ENCODE measurements around the gene ZNF532.

Gene ZNF532

GRCh38 chr18:58843688-58844035, 21.0 kb upstream of the ZNF532 start:
- DNase-seq (ENCODE audit: extremely low read depth, low read depth) = no peak
- no peak for TF ChIP-seq CTCF (IDR thresholded peaks at IDR 0.05; ENCODE audit: low read depth, low read length)

GRCh38 chr18:58844871-58845270, 19.8 kb upstream of the ZNF532 start:
- DNase-seq (ENCODE audit: extremely low read depth, low read depth) = no peak
- no peak for TF ChIP-seq CTCF (IDR thresholded peaks at IDR 0.05; ENCODE audit: low read depth, low read length)

- no peak for DNase-seq (ENCODE audit: extremely low read depth, low read depth)
- no peak for TF ChIP-seq CTCF (IDR thresholded peaks at IDR 0.05; ENCODE audit: low read depth, low read length)
These were observed 18.6 kb upstream of the ZNF532 start for GRCh38 chr18:58845928-58846724.

- no peak for DNase-seq (ENCODE audit: extremely low read depth, low read depth)
- no peak for TF ChIP-seq CTCF (IDR thresholded peaks at IDR 0.05; ENCODE audit: low read depth, low read length)
These were observed 17.1 kb upstream of the ZNF532 start for GRCh38 chr18:58847383-58848071.

GRCh38 chr18:58848685-58849084, 16.0 kb upstream of the ZNF532 start:
- no peak for TF ChIP-seq CTCF (IDR thresholded peaks at IDR 0.05; ENCODE audit: low read depth, low read length)
- DNase-seq (ENCODE audit: extremely low read depth, low read depth) = no peak

- no peak for DNase-seq (ENCODE audit: extremely low read depth, low read depth)
- TF ChIP-seq CTCF (IDR thresholded peaks at IDR 0.05; ENCODE audit: low read depth, low read length) = no peak
These were observed 13.7 kb upstream of the ZNF532 start for GRCh38 chr18:58850786-58851469.

- no peak for TF ChIP-seq CTCF (IDR thresholded peaks at IDR 0.05; ENCODE audit: low read depth, low read length)
- DNase-seq (ENCODE audit: extremely low read depth, low read depth) = no peak
These were observed 12.8 kb upstream of the ZNF532 start for GRCh38 chr18:58851856-58852255.

All from AG09319 (cell line).